Astrocyte of the spinal cord (primary cell): ENCODE measurements around the gene AUTS2.

Source experiments
- DNase-seq: peaks from one replicate; pipeline ENCODE4 v3.0.0; 2011; ENCODE audit warnings: low read depth, low spot score
- H3K4me3 ChIP-seq: 2 replicates; pipeline ENCODE4 v1.5.1; 2011; ENCODE audit warnings: low read depth, mild to moderate bottlenecking, low read length, moderate library complexity
- CTCF ChIP-seq: IDR thresholded peaks from 2 replicates; pipeline ENCODE4 v1.5.1; 2012; ENCODE audit warnings: low read depth, mild to moderate bottlenecking, low read length, inconsistent platforms
- in situ Hi-C: cut with HindIII; loops from 2 replicates; pipeline ENCODE4 v1.10.0; 2017; ENCODE audit warnings: low sequenced_read_pairs

The AUTS2 gene

GRCh38 chr7:70374772-70375533, 776.7 kb downstream of the AUTS2 start:
- DNase-seq: no peak
- H3K4me3 ChIP-seq: no peak overlapping the region
- in situ Hi-C loops: no loop called here
- TF ChIP-seq CTCF: no peak

- in situ Hi-C loops: no loop called here
- no peak for DNase-seq
- no peak for TF ChIP-seq CTCF
- H3K4me3 ChIP-seq: no peak overlapping the region
Measured at GRCh38 chr7:70376561-70377031, 778.3 kb downstream of the AUTS2 start.

- H3K4me3 ChIP-seq: no peak overlapping the region
- no peak for DNase-seq
- in situ Hi-C loops: no loop called here
- no peak for TF ChIP-seq CTCF
Measured at GRCh38 chr7:70377957-70378356, 779.7 kb downstream of the AUTS2 start.

- no peak overlapping the region for H3K4me3 ChIP-seq
- no peak for DNase-seq
- TF ChIP-seq CTCF: no peak
- in situ Hi-C loops: no loop called here
Measured at GRCh38 chr7:70379210-70379609, 780.9 kb downstream of the AUTS2 start.

GRCh38 chr7:70380421-70381015, 782.2 kb downstream of the AUTS2 start:
- in situ Hi-C loops: no loop called here
- TF ChIP-seq CTCF: no peak
- no peak overlapping the region for H3K4me3 ChIP-seq
- no peak for DNase-seq

- in situ Hi-C loops: no loop called here
- DNase-seq: no peak
- no peak for TF ChIP-seq CTCF
- no peak overlapping the region for H3K4me3 ChIP-seq
Measured at GRCh38 chr7:70383066-70383782, 784.9 kb downstream of the AUTS2 start.
